HG03159 (cell line): ENCODE measurements around the gene NID1.
A peak's percentile ranks its signal among the peaks of the same experiment; 100 is the strongest.
"Not testable (repeated sequence)": the region's sequence is repeated elsewhere in the genome, so short reads cannot be mapped to it uniquely, and the experiment has no call there.

ENCODE experiments used
- ATAC-seq: cut with Tn5 transposase; IDR thresholded peaks from one replicate; pipeline ENCODE4 v1.9.1; 2021; ENCODE audit warnings: mild to moderate bottlenecking, moderate library complexity; ENCODE audit not compliant: unreplicated experiment

The NID1 gene

GRCh38 chr1:235972311-235972689, 92.6 kb downstream of the NID1 start:
- peak; percentile 37 for ATAC-seq

- peak; percentile 96 for ATAC-seq
These were observed 93.1 kb downstream of the NID1 start for GRCh38 chr1:235971571-235972310.

- no peak for ATAC-seq
These were observed 93.9 kb downstream of the NID1 start for GRCh38 chr1:235971020-235971419.

- ATAC-seq: no peak
These were observed 96.1 kb downstream of the NID1 start for GRCh38 chr1:235968831-235969230.

GRCh38 chr1:235966134-235966533, 98.8 kb downstream of the NID1 start:
- ATAC-seq: not testable (repeated sequence)

- ATAC-seq: no peak
These were observed 104.1 kb downstream of the NID1 start for GRCh38 chr1:235960809-235961208.

GRCh38 chr1:235958021-235958420, 106.9 kb downstream of the NID1 start:
- ATAC-seq: no peak

GRCh38 chr1:235955777-235956176, 109.1 kb downstream of the NID1 start:
- no peak for ATAC-seq

GRCh38 chr1:235954306-235955283, 110.3 kb downstream of the NID1 start:
- peak; percentile 96 for ATAC-seq

GRCh38 chr1:235953801-235954200, 111.1 kb downstream of the NID1 start:
- no peak for ATAC-seq

GRCh38 chr1:235952950-235953615, 111.8 kb downstream of the NID1 start:
- no peak for ATAC-seq

GRCh38 chr1:235951661-235952060, 113.2 kb downstream of the NID1 start:
- ATAC-seq: no peak

- no peak for ATAC-seq
These were observed 114.6 kb downstream of the NID1 start for GRCh38 chr1:235950318-235950717.

GRCh38 chr1:235948774-235949427, 116.0 kb downstream of the NID1 start:
- ATAC-seq: no peak

- ATAC-seq: no peak
These were observed 116.9 kb downstream of the NID1 start for GRCh38 chr1:235947989-235948388.

GRCh38 chr1:235946571-235946981, 118.3 kb downstream of the NID1 start:
- peak; percentile 41 for ATAC-seq

- peak; percentile 70 for ATAC-seq
These were observed 118.9 kb downstream of the NID1 start for GRCh38 chr1:235945775-235946570.

- no peak for ATAC-seq
These were observed 121.2 kb downstream of the NID1 start for GRCh38 chr1:235943581-235944114.

- no peak for ATAC-seq
These were observed 121.8 kb downstream of the NID1 start for GRCh38 chr1:235942979-235943575.
